ENCODE data around the gene PAPPA2.

The PAPPA2 gene

DNA sequence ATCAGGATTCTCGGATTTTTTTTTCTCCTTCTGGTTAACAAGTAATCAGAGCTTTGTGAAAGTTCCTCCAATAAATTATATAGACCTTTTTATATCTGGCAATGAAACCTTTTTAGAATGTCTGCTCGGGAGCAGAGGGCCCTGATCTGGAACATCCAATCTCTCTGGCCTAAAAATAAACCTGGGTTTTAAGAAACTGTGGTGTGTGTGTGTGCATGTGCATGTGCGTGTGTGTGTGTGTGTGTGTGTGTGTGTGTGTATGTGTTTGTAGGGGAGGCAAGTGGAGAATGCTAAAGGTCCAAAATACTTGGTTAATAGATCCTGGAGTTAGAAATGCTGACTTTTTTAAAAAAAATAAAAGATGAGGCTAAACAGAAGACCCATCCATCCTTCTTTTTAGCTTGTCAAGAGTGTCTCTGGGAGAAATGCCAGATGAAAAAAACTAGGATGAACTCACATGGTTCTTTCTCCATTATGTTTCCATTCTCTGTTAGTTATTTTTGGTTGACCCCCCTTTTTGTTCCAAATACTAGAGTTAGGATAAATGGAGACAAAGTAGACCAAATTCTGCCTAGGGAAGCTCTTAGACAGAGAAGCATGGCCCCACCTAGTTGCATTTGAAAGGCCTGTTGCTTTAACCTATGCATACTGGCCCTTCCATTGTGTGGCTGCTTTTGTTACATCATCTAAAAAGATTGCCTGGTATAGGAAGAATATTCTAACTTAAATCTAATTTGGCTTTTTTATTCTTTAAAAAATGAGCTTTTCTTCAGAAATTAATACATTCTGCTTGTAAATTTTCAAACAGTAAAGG lies 175.9 kb downstream of the PAPPA2 start:
- TF ChIP-seq CREB1 (IDR thresholded peaks at IDR 0.05; ENCODE audit: low read depth) = no peak
- no peak for TF ChIP-seq ZBTB7A (IDR thresholded peaks at IDR 0.05; ENCODE audit: low read depth)
- TF ChIP-seq, protein P1, sequence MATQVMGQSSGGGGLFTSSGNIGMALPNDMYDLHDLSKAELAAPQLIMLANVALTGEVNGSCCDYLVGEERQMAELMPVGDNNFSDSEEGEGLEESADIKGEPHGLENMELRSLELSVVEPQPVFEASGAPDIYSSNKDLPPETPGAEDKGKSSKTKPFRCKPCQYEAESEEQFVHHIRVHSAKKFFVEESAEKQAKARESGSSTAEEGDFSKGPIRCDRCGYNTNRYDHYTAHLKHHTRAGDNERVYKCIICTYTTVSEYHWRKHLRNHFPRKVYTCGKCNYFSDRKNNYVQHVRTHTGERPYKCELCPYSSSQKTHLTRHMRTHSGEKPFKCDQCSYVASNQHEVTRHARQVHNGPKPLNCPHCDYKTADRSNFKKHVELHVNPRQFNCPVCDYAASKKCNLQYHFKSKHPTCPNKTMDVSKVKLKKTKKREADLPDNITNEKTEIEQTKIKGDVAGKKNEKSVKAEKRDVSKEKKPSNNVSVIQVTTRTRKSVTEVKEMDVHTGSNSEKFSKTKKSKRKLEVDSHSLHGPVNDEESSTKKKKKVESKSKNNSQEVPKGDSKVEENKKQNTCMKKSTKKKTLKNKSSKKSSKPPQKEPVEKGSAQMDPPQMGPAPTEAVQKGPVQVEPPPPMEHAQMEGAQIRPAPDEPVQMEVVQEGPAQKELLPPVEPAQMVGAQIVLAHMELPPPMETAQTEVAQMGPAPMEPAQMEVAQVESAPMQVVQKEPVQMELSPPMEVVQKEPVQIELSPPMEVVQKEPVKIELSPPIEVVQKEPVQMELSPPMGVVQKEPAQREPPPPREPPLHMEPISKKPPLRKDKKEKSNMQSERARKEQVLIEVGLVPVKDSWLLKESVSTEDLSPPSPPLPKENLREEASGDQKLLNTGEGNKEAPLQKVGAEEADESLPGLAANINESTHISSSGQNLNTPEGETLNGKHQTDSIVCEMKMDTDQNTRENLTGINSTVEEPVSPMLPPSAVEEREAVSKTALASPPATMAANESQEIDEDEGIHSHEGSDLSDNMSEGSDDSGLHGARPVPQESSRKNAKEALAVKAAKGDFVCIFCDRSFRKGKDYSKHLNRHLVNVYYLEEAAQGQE (IDR thresholded peaks at IDR 0.05; ENCODE audit: low read depth) = no peak

DNA sequence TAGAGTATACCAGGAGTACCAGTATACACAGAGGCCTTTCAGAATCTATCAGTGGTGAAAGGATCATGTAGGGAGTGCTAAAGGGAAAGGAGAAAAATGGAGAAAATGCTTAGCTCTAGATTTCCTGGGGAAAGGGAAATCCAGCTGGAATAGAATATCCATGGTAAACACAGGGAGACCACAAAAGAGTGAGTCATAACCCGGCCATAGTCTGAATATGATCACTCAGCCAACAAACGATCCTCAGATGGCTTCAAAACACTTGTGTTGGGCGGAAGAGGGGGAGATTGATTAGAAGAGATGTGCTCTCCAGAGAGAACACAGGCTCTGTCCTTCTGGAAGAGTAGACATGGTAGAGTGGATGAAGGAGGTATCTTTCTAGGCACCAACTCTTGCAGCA lies 180.6 kb downstream of the PAPPA2 start:
- TF ChIP-seq EP300 (IDR thresholded peaks at IDR 0.05; ENCODE audit: borderline replicate concordance) = no peak
- TF ChIP-seq, protein P1 (IDR thresholded peaks at IDR 0.05; ENCODE audit: low read depth) = no peak
- no peak for TF ChIP-seq TCF12 (IDR thresholded peaks at IDR 0.05; ENCODE audit: low read depth)
- no peak for TF ChIP-seq ZBTB7A (IDR thresholded peaks at IDR 0.05; ENCODE audit: low read depth)
- TF ChIP-seq, protein P2, sequence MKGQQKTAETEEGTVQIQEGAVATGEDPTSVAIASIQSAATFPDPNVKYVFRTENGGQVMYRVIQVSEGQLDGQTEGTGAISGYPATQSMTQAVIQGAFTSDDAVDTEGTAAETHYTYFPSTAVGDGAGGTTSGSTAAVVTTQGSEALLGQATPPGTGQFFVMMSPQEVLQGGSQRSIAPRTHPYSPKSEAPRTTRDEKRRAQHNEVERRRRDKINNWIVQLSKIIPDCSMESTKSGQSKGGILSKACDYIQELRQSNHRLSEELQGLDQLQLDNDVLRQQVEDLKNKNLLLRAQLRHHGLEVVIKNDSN (IDR thresholded peaks at IDR 0.05) = no peak
- TF ChIP-seq MAX (IDR thresholded peaks at IDR 0.05) = no peak
- TF ChIP-seq TAF1 (IDR thresholded peaks at IDR 0.05; ENCODE audit: low read depth) = no peak
- TF ChIP-seq CREB1 (IDR thresholded peaks at IDR 0.05; ENCODE audit: low read depth) = no peak
- no peak for TF ChIP-seq YY1 (IDR thresholded peaks at IDR 0.05; ENCODE audit: low read depth)

DNA sequence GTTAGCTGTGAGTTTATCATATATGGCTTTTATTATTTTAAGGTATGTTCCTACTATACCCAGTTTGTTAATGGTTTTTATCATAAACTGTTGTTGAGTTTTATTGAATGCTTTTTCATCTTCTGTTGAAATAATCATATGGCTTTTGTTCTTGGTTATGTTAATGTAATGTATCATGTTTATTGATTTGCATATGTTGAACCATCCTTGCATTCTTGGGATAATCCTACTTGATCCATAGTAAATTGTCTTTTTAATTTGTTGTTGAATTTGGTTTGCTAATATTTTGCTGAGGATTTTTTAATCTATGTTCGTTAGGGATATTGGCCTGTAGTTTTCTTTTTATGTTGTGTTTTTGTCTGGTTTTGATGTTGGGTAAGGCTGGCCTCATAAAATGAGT lies 185.6 kb downstream of the PAPPA2 start:
- TF ChIP-seq MAX (IDR thresholded peaks at IDR 0.05) (no peak), CEBPB (IDR thresholded peaks at IDR 0.05) (no peak), YY1 (IDR thresholded peaks at IDR 0.05; ENCODE audit: low read depth) (no peak), TAF1 (IDR thresholded peaks at IDR 0.05; ENCODE audit: low read depth) (no peak), NFIC (IDR thresholded peaks at IDR 0.05) (no peak), EP300 (IDR thresholded peaks at IDR 0.05; ENCODE audit: borderline replicate concordance) (no peak), RAD21 (IDR thresholded peaks at IDR 0.05; ENCODE audit: low read depth) (no peak), TEAD4 (IDR thresholded peaks at IDR 0.05) (no peak), EGR1 (IDR thresholded peaks at IDR 0.05) (no peak), TCF12 (IDR thresholded peaks at IDR 0.05; ENCODE audit: low read depth) (no peak), FOXM1 (IDR thresholded peaks at IDR 0.05; ENCODE audit: borderline replicate concordance, low read depth) (no peak), ZBTB7A (IDR thresholded peaks at IDR 0.05; ENCODE audit: low read depth) (no peak)
- TF ChIP-seq, protein P1 (IDR thresholded peaks at IDR 0.05; ENCODE audit: low read depth) = no peak
- TF ChIP-seq, protein P2 (IDR thresholded peaks at IDR 0.05) = no peak

DNA sequence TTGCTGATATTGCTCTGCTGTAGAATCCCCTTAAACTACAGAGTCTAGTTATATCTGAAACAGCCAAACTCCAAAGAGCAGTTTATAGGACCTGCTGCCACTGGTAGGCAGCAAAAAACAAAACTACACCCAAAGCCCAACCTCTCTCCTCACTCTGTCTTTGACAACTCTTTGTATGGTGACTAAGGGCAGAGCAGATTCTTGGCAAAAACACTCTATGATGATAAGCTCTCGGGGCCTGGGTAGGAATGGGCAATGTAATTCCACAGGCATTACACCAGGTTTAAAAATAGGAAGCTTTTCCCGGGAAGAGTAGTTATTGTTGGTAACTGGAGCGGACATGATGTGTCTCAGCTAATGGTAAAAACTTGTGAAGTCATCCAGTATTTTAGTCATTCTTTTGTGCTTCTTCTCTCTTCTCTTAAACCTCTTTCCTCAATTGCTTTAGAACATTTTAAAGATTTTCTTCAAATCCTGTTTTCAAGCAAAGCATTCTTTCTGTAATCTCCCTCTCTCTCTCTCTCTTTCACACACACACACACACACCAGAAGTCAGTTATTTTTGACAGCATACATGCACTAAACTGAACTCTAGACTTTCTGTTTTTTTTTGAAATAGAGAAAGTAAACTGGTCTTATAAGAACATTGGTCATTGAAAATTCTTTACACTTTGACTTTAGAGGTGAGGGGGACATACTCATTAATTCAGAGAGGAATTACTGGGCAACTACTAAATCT lies 193.5 kb downstream of the PAPPA2 start:
- TF ChIP-seq YY1 (IDR thresholded peaks at IDR 0.05; ENCODE audit: low read depth) (no peak), CREB1 (IDR thresholded peaks at IDR 0.05; ENCODE audit: low read depth) (no peak), MAX (IDR thresholded peaks at IDR 0.05) (no peak), RAD21 (IDR thresholded peaks at IDR 0.05; ENCODE audit: low read depth) (no peak), EGR1 (IDR thresholded peaks at IDR 0.05) (no peak), NFIC (IDR thresholded peaks at IDR 0.05) (no peak), EP300 (IDR thresholded peaks at IDR 0.05; ENCODE audit: borderline replicate concordance) (no peak), TAF1 (IDR thresholded peaks at IDR 0.05; ENCODE audit: low read depth) (no peak), CEBPB (IDR thresholded peaks at IDR 0.05) (no peak), TCF12 (IDR thresholded peaks at IDR 0.05; ENCODE audit: low read depth) (no peak), TEAD4 (IDR thresholded peaks at IDR 0.05) (no peak), FOXM1 (IDR thresholded peaks at IDR 0.05; ENCODE audit: borderline replicate concordance, low read depth) (no peak), ZBTB7A (IDR thresholded peaks at IDR 0.05; ENCODE audit: low read depth) (no peak)
- TF ChIP-seq, protein P1 (IDR thresholded peaks at IDR 0.05; ENCODE audit: low read depth) = no peak
- TF ChIP-seq, protein P2 (IDR thresholded peaks at IDR 0.05) = no peak

Data from Ishikawa (cell line).